ENCODE data around the gene SF3B2.

GRCh38 chr11:66073669-66074068, 21.5 kb downstream of the SF3B2 start:
- TF ChIP-seq TSHZ2 (CRISPR knock-in tag; IDR thresholded peaks at IDR 0.05), result no peak
- no peak for TF ChIP-seq CSDC2 (CRISPR knock-in tag; IDR thresholded peaks at IDR 0.05)
- TF ChIP-seq PPARA (CRISPR knock-in tag; IDR thresholded peaks at IDR 0.05; ENCODE audit: borderline replicate concordance), result no peak
- no peak for TF ChIP-seq ZFP3 (CRISPR knock-in tag; IDR thresholded peaks at IDR 0.05)
- TF ChIP-seq PATZ1 (CRISPR knock-in tag; IDR thresholded peaks at IDR 0.05; ENCODE audit: borderline replicate concordance), result no peak
- no peak for TF ChIP-seq BACH2 (CRISPR knock-in tag; IDR thresholded peaks at IDR 0.05; ENCODE audit: borderline replicate concordance)
- TF ChIP-seq TOX (CRISPR knock-in tag; IDR thresholded peaks at IDR 0.05; ENCODE audit: borderline replicate concordance), result no peak
- TF ChIP-seq ARNTL (CRISPR knock-in tag; IDR thresholded peaks at IDR 0.05; ENCODE audit: borderline replicate concordance, low read depth), result no peak
- TF ChIP-seq ZNF565 (CRISPR knock-in tag; conservative IDR thresholded peaks at IDR 0.05; ENCODE audit: low read depth), result no peak
- no peak for TF ChIP-seq OSR1 (CRISPR knock-in tag; IDR thresholded peaks at IDR 0.05)
- no peak for TF ChIP-seq ZNF8 (CRISPR knock-in tag; IDR thresholded peaks at IDR 0.05)
- no peak for TF ChIP-seq CREB5 (CRISPR knock-in tag; IDR thresholded peaks at IDR 0.05; ENCODE audit: low read depth)
